Prostate gland (tissue), 2 donors: Measurements from ENCODE around the gene ABHD15.

ENCODE experiments used
- POLR2A ChIP-seq: fragments of 450-650 bp; IDR thresholded peaks from one replicate; pipeline ENCODE4 v1.6.1; 2016; ENCODE audit warnings: antibody characterized with exemption, mild to moderate bottlenecking
- TF ChIP-seq, protein P1 (sequence below), 4 experiments: fragments of 200-600 bp in 2 of 4; fragments of 450-650 bp in 2 of 4; sonication (generic) in 2 of 4; IDR thresholded peaks; 1 replicate in 3 of 4; 2 replicates in 1 of 4; pipeline ENCODE4 v1.5.1; 2016 to 2019; ENCODE audit warnings: antibody characterized with exemption in 4 of 4, mild to moderate bottlenecking in 2 of 4, moderate library complexity in 2 of 4

DNA sequence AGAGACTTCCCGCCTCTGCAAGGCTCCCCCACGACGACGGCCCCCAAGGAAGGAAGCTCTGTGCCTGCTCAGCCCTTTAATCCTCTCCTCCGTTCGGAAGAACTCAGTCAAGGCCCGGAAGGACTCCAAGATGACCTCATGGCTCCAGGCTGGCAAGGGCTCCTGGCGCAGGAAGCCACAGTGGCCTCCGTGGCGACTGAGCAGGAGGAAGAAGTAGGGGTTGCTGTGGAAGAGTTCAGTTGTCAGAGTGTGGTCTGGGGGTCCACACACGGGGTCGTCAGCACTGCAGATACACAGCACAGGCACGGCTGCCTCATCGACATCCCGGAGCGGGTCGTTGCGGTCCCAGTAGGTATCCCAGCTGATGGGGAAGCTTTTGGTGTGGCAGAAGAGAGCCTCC, 4.2 kb downstream of the ABHD15 start:
- TF ChIP-seq, protein P1, sequence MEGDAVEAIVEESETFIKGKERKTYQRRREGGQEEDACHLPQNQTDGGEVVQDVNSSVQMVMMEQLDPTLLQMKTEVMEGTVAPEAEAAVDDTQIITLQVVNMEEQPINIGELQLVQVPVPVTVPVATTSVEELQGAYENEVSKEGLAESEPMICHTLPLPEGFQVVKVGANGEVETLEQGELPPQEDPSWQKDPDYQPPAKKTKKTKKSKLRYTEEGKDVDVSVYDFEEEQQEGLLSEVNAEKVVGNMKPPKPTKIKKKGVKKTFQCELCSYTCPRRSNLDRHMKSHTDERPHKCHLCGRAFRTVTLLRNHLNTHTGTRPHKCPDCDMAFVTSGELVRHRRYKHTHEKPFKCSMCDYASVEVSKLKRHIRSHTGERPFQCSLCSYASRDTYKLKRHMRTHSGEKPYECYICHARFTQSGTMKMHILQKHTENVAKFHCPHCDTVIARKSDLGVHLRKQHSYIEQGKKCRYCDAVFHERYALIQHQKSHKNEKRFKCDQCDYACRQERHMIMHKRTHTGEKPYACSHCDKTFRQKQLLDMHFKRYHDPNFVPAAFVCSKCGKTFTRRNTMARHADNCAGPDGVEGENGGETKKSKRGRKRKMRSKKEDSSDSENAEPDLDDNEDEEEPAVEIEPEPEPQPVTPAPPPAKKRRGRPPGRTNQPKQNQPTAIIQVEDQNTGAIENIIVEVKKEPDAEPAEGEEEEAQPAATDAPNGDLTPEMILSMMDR (IDR thresholded peaks at IDR 0.05), result no peak
- TF ChIP-seq POLR2A, result no peak
